Measurements from ENCODE around the gene ZDHHC4.
"Not testable (repeated sequence)": the region's sequence is repeated elsewhere in the genome, so short reads cannot be mapped to it uniquely, and the experiment has no call there.

The ZDHHC4 gene

GRCh38 chr7:6608081-6608480 lies 30.8 kb downstream of the ZDHHC4 start:
- no peak for DNase-seq

DNA sequence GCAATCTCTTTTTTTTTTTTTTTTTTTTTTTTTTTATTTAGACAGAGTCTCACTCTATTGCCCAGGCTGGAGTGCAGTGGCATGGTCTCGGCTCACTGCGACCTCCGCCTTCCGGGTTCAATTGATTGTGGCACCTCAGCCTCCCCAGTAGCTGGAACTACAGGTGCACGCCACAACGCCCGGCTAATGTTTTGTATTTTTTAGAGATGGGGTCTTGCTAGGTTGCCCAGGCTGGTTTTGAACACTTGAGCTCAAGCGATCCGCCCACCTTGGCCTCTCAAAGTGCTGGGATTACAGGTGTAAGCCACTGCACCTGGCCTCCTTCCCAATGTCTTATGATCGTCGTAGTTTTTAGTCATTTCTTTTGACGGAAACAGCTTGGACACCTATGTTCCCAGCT lies 31.5 kb downstream of the ZDHHC4 start:
- DNase-seq, result no peak

- no peak for DNase-seq
Observed at GRCh38 chr7:6612819-6613218, 35.6 kb downstream of the ZDHHC4 start.

- DNase-seq, result no peak
Observed at GRCh38 chr7:6613706-6614105, 36.5 kb downstream of the ZDHHC4 start.

DNA sequence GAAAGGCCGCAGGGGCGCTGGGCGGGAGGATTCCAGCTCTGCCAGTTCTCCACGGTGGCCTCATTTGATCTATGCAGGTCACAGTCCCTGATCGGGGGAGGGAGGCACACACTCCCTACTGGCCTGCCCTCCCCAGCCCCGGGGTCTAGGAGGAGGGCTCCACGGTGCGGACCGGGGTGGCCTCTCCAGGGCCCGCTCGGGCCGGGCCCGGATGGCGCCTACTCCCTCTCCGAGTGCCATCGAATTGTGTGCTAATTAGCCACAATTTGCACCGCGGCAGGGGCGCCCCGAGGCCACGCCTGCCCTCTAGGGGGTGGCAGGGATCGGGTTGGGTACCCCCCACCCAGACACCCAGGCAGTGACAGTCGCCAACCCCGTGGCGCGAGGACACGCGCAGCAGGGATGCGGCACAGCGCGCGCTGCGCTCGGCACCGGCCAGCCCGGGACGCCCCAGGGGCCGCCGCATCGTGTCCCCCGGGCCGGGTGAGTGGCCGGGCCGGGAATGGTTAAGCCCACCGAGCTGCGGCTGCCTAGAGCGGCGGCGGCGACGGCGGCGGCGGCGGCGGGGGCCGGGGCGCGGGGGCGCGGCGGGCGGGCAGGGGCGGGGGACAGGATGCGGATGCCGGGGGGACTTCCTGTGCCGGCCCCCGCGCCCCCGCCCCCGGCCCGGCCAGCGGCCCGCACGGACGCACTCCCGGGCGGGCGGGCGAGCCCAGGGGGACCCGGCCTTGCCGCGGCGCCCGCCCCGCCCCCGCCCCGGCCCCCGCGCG lies 37.9 kb downstream of the ZDHHC4 start, which contains the start of gene ZNF853:
Gene ZNF853, plus strand, starts transcription at position 658 of the 770 bp plus-strand sequence. CDS start 565 bp downstream, outside the sequence.
- peak; percentile 5 for DNase-seq

DNA sequence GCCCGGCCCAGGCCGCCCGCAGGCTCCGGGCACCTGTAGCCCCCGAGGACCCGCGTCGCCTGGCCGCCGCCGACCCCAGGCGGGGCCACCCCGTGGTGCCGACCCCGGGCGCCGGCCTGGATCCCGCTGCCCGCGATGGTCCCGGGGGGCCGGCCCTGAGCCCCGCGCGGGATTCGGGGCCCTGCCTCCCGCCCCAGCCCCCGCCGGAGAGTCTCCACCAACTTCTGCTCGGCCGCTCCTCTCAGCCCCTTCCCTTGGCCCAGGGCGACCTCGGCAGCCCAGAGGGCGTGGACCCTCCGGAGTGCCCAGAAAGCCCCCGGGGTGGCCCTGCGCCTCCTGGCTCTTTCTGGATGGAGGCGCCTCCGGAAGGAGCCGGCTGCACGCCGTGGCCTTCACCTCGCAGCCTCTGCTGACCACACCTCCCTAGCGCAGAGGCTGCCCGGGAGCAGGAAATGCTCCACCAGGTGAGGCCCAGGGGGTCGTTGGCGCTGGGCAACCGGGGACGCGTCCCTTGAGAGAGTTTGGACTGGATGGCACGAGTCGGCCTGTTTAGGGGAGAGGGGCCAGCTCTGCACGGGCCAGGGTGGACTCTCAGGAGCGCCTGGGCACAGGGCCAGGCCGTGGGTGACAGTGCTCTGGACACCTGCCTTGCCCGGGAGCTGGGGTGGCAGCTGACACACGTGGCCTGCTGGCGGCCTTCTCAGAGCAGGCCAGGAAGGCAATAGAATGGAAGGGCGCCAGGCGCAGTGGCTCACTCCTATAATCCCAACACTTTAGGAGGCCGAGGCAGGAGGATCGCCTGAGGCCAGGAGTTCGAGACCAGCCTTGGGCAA lies 38.7 kb downstream of the ZDHHC4 start:
- no peak for DNase-seq

GRCh38 chr7:6616854-6617643 lies 39.8 kb downstream of the ZDHHC4 start:
- no peak for DNase-seq

GRCh38 chr7:6618621-6619020 lies 41.4 kb downstream of the ZDHHC4 start:
- no peak for DNase-seq

DNA sequence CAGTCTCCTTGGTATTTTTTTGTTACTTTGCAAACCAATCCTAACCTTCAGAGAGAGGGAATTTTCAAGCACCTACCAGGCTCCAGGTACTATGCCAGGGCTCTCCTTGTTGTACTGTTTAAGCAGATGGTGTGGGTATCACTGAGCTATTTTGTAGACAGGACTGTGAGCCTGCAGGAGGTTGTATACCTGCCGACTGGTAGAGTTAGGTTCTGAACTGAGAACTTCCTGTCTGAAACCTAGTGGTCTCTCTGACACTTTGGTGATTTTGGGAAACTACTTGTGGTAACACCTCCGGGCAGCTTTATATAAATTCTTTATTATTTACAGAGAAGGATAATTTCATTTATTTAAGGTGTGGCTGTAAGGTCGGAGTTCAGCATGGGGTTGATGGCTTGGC lies 42.7 kb downstream of the ZDHHC4 start:
- no peak for DNase-seq

GRCh38 chr7:6621195-6622133 lies 44.2 kb downstream of the ZDHHC4 start:
- no peak for DNase-seq

DNA sequence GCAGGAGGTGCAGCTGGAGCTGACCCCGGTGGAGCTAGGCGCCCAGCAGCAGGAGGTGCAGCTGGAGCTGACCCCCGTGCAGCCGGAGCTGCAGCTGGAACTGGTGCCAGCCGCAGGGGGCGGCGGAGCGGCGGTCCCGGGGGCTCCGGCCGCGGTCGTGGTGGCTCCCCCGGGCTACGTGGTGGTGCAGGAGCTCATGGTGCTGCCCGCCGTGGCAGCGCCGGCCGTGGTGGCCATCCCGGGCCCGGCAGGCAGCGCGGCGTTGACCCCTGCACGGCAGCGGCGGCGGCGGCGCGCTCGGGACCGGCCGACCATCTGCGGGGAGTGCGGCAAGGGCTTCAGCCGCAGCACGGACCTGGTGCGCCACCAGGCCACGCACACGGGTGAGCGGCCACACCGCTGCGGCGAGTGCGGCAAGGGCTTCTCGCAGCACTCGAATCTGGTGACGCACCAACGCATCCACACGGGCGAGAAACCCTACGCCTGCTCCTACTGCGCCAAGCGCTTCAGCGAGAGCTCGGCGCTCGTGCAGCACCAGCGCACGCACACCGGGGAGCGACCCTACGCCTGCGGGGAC lies 45.0 kb downstream of the ZDHHC4 start:
- DNase-seq, result no peak

DNA sequence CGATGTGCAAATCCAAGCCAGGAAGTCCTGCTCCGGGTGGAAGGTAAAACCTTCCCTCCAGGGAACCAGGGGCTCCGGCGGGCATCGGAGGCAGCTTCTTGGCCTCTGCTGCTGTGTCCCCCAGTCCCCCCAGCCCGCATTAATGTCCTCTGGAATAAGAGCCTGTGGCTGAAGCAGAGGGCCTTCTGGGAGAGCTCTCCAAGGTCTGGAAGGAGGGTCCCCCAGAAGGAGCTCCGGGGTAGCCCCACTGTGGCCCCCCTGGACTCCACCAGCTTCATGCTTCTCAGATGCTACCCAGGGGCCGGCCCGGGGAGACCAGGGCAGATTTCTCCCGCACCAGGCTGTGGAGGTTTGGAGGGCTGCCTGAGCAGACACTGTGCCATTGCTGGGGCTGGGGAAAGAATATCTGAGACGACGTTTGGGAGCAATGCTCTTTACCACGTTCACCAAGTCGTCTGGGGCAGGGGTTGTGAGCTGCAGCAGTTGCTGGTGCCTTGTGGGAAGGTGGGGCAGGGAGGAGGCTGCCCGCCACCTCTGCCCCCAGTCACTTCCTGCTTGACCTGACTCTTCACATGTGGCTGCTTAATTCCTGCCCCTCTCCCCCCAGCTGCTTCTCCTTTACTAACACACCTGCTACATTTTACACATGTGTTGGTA lies 46.5 kb downstream of the ZDHHC4 start:
- DNase-seq, result peak; percentile 12

DNA sequence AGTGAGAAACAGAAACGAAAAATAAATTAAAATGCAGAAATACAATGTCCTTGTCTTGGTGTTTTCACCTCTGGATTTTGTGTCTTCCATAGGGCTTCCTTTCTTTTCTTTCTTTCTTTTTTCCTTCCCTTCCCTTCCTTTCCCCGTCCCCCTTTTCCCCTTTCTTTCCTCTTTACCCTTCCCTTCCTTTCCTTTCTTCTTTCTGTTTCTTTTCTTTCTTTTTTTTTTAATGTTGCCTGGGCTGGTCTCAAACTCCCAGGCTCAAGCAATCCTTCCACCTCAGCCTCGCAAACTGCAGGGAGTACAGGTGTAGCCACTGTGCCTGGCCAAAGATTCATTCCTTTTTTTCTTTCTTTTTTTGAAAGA lies 47.0 kb downstream of the ZDHHC4 start:
- no peak for DNase-seq

DNA sequence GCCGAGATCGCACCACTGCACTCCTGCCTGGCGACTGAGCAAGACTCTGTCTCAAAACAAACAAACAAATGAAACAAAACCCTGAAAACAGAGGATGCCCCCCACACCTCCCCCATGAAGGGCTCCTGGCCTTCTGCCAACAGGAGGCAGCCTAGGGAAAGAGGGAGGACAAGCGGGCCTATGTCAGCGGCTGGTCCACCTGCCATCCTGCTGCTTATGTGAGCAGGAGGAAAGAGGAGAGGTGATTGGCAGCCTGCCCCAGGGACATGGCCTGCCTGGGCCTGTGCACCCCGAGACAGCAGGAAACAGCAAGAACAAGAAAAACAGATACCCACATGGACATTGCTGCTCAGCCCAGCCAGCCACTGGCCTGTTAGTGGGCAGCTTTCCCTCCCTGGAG lies 50.8 kb downstream of the ZDHHC4 start:
- DNase-seq, result no peak

DNA sequence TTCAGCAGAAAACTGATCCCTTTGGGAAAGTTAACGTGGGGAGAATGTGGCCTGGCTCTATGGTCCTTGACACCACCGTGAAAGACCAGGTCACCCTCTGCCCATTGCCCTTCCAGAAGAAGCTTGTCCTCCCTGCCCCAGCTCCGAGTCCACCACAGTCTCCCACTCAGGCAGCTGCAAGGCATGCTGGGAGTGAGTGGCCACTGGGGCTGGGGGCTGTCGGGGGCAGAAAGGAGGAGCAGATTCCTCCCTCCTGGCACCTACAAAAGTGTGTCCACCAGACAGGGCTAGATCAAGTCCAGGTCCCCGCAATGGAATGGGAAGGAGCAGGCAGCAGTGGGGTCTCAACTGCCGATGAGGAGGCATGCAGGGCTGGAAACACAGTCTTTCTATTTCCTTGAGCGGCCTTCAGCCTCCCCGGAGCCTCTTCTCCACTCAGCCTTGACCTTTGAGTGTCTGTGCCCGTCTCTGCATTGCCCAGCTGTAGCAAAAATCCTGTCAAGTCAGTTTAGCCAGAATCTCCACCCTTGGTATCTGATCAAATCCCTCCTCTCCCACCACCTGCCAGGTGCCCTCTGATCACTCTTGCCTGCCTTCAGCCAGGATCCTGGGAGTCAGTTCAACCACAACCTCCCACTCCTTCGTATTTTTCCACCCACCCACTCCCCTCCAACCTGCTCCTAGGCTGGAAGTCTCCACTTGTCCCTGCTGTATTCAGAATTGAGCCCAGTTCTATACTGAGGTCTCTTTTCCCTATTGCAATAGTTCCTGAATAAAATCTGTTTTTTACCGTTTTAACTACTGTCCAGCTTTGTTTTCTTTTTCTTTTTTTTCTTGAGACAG lies 53.0 kb downstream of the ZDHHC4 start:
- DNase-seq, result no peak

- DNase-seq, result no peak
Observed at GRCh38 chr7:6631605-6632004, 54.4 kb downstream of the ZDHHC4 start.

GRCh38 chr7:6634021-6634420 lies 56.8 kb downstream of the ZDHHC4 start:
- DNase-seq, result no peak

GRCh38 chr7:6634971-6635370 lies 57.7 kb downstream of the ZDHHC4 start:
- not testable (repeated sequence) for DNase-seq

DNA sequence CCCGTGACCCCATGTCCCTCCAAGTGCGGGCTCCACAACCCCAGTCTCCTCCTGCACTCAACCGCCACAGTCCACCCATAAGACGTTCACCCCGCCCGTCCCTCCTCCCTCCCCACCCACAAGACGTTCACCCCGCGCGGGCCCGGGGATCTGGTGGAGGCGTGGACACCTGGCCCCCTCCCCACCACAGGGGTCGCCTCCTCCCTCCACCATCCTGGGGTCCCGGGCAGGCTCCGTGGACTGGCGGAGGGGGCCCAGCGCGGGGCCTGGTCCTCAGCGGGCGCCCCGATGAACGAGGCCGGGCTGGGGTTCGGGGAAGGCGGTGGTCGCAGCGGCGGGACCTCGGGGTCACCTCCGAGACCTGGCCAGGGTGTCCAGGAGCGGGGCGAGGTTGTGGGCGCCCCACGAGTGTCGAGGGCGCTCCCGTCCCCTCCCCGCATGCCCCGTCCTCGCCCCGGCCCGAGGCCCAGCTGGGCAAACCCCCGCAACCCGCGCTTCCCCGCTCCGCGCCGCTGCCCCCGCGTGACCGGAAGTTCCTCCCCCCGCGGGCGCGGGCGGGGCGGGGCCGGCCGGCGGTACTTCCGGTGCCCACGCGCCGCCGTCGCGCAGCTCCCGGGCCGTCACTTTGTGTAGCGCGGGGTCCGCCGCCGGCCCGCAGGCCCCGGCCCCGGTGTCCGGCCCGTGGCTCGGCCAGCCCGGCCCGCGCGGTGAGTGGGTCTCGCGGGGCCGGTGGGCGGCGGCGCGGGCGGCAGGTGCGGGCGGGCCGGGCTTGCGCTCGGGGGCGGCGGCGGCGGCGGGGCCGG lies 59.7 kb downstream of the ZDHHC4 start, which contains the start of gene ZNF316:
Gene ZNF316, plus strand, starts transcription at position 578 of the 803 bp plus-strand sequence. CDS start 5,092 bp downstream, outside the sequence.
- peak; percentile 63 for DNase-seq

All from activated naive CD4-positive, alpha-beta T cell treated with Interleukin-2 at 50 U/mL for 16 hours (primary cell).